ENCODE results near the gene EPB41L4B.
"Not testable (repeated sequence)": the region's sequence is repeated elsewhere in the genome, so short reads cannot be mapped to it uniquely, and the experiment has no call there.

Gene EPB41L4B

GRCh38 chr9:109244179-109245132 lies 76.4 kb downstream of the EPB41L4B start:
- DNase-seq (ENCODE audit: low read depth in 2 of 2), result peak; percentile 23 to 37

- no peak for DNase-seq (ENCODE audit: low read depth in 2 of 2)
These were observed 78.1 kb downstream of the EPB41L4B start for GRCh38 chr9:109242741-109243140.

- DNase-seq (ENCODE audit: low read depth in 2 of 2), result no peak
These were observed 78.8 kb downstream of the EPB41L4B start for GRCh38 chr9:109242014-109242413.

- DNase-seq (ENCODE audit: low read depth in 2 of 2), result no peak
These were observed 79.7 kb downstream of the EPB41L4B start for GRCh38 chr9:109241207-109241606.

- no peak for DNase-seq (ENCODE audit: low read depth in 2 of 2)
These were observed 81.6 kb downstream of the EPB41L4B start for GRCh38 chr9:109239240-109239639.

GRCh38 chr9:109238655-109239054 lies 82.2 kb downstream of the EPB41L4B start:
- DNase-seq (ENCODE audit: low read depth in 2 of 2), result no peak

- DNase-seq (ENCODE audit: low read depth in 2 of 2), result no peak
These were observed 82.7 kb downstream of the EPB41L4B start for GRCh38 chr9:109238125-109238524.

GRCh38 chr9:109232449-109233237 lies 88.2 kb downstream of the EPB41L4B start:
- DNase-seq (ENCODE audit: low read depth in 2 of 2), result no peak

- no peak for DNase-seq (ENCODE audit: low read depth in 2 of 2)
These were observed 89.3 kb downstream of the EPB41L4B start for GRCh38 chr9:109231593-109231992.

- DNase-seq (ENCODE audit: low read depth in 2 of 2), result no peak
These were observed 90.6 kb downstream of the EPB41L4B start for GRCh38 chr9:109230277-109230676.

GRCh38 chr9:109229682-109230081 lies 91.2 kb downstream of the EPB41L4B start:
- DNase-seq (ENCODE audit: low read depth in 2 of 2), result no peak

GRCh38 chr9:109228093-109228642 lies 92.7 kb downstream of the EPB41L4B start:
- no peak for DNase-seq (ENCODE audit: low read depth in 2 of 2)

- DNase-seq (ENCODE audit: low read depth in 2 of 2), result no peak
These were observed 95.2 kb downstream of the EPB41L4B start for GRCh38 chr9:109225629-109226028.

GRCh38 chr9:109224751-109225150 lies 96.1 kb downstream of the EPB41L4B start:
- DNase-seq (ENCODE audit: low read depth in 2 of 2), result no peak

- not testable (repeated sequence) for DNase-seq (ENCODE audit: low read depth in 2 of 2)
These were observed 102.6 kb downstream of the EPB41L4B start for GRCh38 chr9:109218242-109218641.

GRCh38 chr9:109214414-109214813 lies 106.4 kb downstream of the EPB41L4B start:
- DNase-seq (ENCODE audit: low read depth in 2 of 2), result no peak

GRCh38 chr9:109213285-109214121 lies 107.4 kb downstream of the EPB41L4B start:
- DNase-seq (ENCODE audit: low read depth in 2 of 2), result no peak

GRCh38 chr9:109212768-109213167 lies 108.1 kb downstream of the EPB41L4B start:
- DNase-seq (ENCODE audit: low read depth in 2 of 2), result no peak

GRCh38 chr9:109206670-109207069 lies 114.2 kb downstream of the EPB41L4B start:
- DNase-seq (ENCODE audit: low read depth in 2 of 2), result no peak

GRCh38 chr9:109205526-109205925 lies 115.3 kb downstream of the EPB41L4B start:
- DNase-seq (ENCODE audit: low read depth in 2 of 2), result no peak

- no peak for DNase-seq (ENCODE audit: low read depth in 2 of 2)
These were observed 117.0 kb downstream of the EPB41L4B start for GRCh38 chr9:109203761-109204360.
